GM18498 (cell line): ENCODE results near the gene LRGUK.
"Not testable (repeated sequence)": the region's sequence is repeated elsewhere in the genome, so short reads cannot be mapped to it uniquely, and the experiment has no call there.

Experiments
- ATAC-seq: cut with Tn5 transposase; IDR thresholded peaks from one replicate; pipeline ENCODE4 v1.9.1; 2021; ENCODE audit warnings: mild to moderate bottlenecking, moderate library complexity; ENCODE audit not compliant: unreplicated experiment

LRGUK gene

GRCh38 chr7:134245253-134245652 is 118.1 kb downstream of the LRGUK start:
- no peak for ATAC-seq

DNA sequence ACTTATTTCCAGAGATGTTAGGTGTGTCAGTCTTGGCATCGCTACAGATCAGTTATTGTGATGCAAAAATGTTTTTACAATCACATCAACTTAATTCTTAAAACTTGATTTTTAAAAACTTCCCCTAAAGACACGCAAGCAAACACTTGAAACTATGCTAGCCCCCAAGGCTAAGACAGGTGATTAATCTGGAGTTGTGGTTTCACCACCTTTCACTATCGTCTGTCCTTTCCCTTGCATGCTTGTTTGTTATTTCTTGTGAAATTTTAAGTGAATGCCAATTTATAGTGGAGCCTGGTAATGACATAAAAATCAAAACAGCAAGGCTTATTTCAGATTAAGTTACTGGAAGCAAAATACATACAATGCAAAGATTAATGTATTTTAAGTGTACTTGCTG is 119.2 kb downstream of the LRGUK start:
- ATAC-seq, result no peak

GRCh38 chr7:134246761-134247160 is 119.6 kb downstream of the LRGUK start:
- no peak for ATAC-seq

- ATAC-seq, result no peak
These were observed 121.1 kb downstream of the LRGUK start for GRCh38 chr7:134248196-134248595.

DNA sequence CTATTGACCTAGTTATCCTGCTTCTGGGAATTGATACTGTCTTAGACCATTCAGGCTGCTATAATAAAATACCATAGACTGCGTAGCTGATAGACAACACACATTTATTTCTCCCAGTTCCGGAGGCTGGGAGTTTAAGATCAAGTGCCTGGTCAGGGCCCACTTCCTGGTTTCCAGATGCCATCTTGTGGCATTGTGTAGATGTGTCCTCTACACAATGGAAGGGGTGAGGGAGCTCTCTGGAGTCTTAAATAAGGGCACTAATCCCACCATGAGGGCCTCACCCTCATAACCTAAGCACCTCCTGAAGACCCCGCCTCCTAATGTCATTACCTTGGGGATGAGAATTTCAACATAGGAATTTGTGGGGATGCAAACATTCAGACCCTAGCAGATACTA is 127.2 kb downstream of the LRGUK start:
- ATAC-seq, result no peak

DNA sequence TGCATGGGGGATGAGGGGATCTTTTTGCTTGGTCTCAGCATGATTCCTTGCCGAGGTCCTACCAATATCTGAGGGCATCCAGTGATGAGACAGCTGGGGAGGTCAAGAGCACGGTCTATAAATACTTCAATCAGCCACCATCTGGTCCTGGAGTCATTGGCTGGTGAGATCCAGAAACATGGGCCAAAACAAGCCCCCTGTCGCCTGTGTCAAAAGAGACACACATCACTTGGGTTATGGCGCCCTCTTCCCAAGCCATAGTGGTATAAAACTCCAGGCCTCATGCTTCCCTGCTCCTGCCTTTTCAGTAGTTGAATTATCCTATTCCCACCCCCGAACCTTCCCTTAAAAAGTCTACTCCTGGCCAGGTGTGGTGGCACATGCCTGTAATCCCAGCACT is 128.7 kb downstream of the LRGUK start:
- no peak for ATAC-seq

GRCh38 chr7:134262322-134262721 is 135.2 kb downstream of the LRGUK start:
- no peak for ATAC-seq

GRCh38 chr7:134276951-134277350 is 149.8 kb downstream of the LRGUK start:
- no peak for ATAC-seq

DNA sequence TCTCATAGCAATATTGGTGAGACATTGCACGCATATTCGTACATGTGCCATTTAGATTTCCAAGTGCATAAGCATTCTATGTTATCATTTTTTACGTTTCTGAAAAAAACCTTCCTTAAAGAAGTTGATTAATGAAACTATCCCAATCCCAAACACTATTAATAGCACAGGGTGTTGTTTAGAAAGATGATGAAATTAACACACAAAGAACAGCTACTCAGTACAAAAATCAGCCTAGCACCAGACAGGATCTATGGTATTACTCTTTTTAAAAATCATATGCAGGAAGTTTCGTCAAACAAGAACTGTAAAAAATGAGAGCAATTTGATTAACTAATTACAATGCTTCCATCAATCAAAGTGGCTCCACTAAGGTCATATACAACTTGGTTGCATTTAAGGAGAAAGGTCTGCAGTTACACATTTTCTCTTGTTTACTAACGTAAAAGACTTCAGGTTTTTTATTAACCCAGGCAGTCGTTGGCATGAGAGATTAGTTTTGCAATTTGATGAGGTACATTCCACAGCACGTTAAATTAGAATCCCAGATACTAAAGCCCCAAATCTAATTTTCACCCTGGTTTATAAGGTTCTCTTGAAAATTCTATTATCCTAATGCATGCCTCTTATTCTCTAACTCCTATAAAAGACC is 151.5 kb downstream of the LRGUK start:
- no peak for ATAC-seq

DNA sequence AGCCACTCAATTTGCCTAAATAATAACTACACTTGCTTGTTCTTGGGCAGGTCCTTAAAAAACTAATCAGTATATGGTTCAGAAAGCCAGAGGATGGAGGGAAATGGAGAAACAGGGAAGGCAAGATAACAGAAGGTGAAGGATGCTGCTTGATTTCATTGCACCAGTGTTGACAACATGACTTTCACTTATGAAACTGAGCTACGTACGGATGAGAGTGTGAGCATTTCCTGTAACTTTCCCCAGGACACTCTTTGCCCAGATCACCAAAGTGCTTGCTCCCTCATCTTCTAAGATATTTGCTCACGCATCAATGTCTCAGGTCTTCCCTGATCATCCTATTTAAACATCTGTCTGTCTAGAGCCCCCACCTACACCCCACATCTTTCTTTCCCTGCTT is 152.2 kb downstream of the LRGUK start:
- no peak for ATAC-seq

GRCh38 chr7:134279898-134280297 is 152.8 kb downstream of the LRGUK start:
- ATAC-seq, result no peak

GRCh38 chr7:134280508-134280907 is 153.4 kb downstream of the LRGUK start:
- no peak for ATAC-seq

GRCh38 chr7:134284011-134284410 is 156.9 kb downstream of the LRGUK start:
- ATAC-seq, result no peak

DNA sequence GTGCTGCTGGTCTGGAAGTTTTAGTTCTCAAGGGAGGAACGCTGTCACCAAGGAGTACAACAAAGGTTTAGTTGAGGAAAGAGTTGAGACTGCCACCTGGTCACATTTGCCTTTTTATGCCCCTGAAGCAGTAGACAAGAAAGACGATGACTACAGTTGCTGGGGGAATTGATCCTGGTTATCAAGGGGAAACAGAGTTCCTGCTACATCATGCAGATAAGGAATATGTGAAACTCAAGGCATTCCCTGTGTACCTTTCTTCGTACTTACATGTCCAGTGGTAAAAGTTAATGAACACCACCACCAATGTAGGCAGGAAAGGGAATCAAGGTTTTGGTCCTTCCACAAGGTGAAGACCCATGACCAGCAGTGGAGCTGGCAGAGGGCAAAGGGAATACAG is 157.8 kb downstream of the LRGUK start:
- ATAC-seq, result no peak

GRCh38 chr7:134287916-134288659 is 160.9 kb downstream of the LRGUK start:
- ATAC-seq, result no peak

- ATAC-seq, result no peak
These were observed 162.3 kb downstream of the LRGUK start for GRCh38 chr7:134289423-134289822.

DNA sequence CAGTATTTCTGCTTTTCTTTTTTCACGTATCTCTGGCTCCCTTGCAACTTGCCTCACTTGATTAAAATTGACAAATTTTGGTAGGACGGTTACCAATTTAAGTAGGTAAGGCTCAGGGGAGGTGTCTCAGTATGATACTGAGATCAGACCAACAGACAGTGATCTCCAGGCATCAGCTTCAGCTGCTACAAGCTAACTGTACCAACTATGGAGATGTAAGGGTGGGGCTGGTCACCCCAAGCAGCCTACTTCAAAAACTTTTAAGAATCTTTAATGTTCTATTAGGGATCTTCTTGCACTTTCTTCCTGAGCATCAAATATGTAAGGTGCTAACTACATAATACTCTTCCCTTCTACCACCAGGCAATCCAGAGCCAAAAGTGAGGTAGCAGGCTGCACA is 162.7 kb downstream of the LRGUK start:
- ATAC-seq, result no peak

GRCh38 chr7:134290286-134290685 is 163.1 kb downstream of the LRGUK start:
- ATAC-seq, result no peak

GRCh38 chr7:134293002-134293740 is 166.0 kb downstream of the LRGUK start:
- ATAC-seq, result peak; percentile 100

DNA sequence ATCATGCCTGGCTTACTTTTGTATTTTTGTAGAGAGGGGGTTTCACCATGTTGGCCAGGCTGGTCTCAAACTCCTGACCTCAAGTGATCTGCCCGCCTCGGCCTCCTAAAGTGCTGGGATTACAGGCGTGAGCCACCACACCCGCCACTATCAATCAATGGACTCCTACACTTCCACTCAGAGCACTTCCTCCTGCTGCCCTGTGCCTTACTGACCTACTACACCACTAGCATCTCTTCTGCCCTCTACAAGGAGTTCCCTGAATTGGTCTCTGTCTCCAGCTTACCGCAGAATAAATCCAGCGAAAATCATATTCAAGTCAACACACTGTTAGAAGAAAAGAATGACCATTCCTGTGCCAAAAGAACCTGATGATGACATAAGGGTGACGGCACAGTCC is 168.8 kb downstream of the LRGUK start:
- ATAC-seq, result not testable (repeated sequence)

DNA sequence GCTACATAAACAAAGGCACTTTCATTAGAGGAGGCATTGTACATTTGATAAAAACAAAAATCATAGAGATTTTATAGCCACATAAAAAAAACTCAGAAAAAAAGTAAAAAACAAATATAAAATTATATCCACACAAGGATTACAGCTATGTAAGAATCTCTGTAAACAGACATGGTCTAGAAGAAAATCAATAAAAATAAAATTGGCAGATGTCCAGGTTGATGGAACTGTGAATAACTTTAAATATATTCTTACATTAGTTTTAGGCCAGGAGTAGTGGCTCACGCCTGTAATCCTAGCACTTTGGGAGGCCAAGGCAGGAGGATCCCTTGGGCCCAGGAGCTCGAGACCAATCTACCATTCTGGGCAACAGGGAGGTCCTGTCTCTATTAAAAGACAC is 170.3 kb downstream of the LRGUK start:
- no peak for ATAC-seq
